CD4-positive, alpha-beta T cell treated with Interleukin-17A for 4 hours (primary cell): ENCODE measurements around the gene DOCK2.
"Not testable (repeated sequence)": the region's sequence is repeated elsewhere in the genome, so short reads cannot be mapped to it uniquely, and the experiment has no call there.

ENCODE experiments used
- DNase-seq: peaks from one replicate; pipeline ENCODE4 v3.0.0-alpha.2; 2020; ENCODE audit warnings: mixed read lengths

The DOCK2 gene

DNA sequence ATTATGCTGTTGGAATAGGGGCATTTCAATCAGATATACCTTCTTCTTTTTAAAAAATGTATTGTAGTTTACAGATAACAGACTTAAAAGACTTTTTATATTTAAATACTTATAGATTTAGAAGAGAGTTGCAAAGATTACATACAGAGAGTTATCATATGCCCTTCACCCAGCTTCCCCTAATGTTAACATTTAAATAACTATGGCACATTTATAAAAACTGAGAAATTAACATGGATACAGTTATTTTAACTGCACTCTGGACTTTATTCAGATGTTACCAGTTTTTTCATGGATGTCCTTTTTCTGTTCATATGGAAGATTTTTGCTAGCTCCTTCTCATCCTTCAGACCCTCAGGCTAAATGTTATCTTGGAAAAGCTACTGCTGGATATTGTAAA lies 123.2 kb downstream of the DOCK2 start:
- DNase-seq = no peak

DNA sequence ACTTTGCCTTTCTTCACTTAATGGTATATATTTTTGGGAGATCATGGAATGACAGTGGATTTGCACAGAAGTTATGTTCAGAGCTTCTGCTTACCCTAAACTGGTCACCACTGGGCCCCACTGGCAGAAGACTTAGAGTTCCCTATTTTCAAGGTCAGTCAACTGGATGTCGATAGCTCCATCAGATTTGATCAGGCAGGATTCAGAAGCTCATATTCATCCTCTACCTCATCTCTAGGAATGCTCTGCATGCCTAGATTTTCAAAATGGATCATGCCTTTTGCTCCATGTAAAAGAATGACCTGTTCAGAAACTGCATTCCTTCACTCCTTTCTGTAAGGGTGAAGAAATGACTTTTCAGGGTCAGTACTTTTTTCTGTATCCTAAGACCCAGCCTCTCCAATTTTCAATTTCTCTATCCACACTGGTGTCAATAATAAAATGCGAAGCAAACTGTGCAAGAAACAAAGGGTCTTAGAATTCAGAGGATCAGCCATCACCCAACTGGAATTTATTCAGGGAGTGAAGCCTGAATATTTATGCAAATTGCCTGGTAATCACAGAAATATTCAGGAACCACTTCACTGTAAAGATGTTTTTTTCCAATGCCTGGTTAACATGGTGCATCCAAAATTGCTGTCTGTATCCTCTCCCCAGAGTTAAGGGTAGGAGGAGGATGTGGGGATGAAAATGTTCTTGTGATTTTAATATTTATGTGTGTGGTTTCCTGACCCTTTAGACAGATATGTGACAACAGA lies 125.4 kb downstream of the DOCK2 start:
- DNase-seq = no peak

DNA sequence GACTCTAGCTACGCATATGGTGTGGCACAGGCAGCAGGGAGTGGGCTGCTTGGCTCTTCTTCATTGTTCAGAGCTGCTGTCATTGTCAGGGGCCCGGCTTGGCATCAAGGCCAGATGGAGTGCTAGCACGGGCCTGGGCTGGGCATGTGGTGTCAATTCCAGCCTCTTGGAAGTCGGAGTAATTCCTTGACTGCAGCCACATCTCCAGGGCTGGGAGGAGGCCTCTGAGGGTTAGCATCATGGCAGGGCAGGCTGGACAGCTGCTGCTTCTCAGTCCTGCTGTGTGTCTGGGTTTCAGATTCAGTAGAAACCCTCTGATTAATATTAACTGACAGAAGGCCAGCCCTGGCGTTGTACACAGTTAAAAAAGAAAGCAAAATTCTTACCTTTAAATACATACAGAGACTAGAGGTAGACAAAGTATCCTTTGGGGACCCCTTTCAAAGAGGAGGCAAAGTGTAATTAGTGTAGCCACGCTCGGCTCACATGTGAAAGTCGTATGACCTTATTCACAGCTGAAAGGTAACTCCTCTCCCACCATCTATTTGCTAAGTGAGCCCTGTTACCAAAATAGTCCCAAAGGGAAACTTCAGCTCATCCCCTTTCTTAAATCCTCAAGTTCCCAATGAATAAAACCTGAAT lies 126.4 kb downstream of the DOCK2 start:
- DNase-seq = no peak

DNA sequence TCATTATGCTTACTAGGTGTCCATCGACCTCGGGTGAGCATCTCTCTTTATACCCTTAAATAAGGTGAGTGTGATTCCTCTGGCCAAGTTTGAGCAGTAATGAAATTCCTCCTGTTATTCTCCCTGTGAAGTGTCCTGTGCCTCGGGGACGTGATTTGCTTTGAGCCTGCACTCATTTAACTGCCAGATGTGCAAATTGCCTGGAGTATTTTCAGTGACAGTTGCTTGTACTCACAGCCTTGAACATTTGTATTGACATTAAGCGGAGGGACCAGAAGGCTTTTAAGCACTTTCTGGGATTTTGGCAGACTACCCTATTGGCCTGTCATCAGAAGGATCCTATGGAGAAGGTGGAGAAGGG lies 126.9 kb downstream of the DOCK2 start:
- no peak for DNase-seq

DNA sequence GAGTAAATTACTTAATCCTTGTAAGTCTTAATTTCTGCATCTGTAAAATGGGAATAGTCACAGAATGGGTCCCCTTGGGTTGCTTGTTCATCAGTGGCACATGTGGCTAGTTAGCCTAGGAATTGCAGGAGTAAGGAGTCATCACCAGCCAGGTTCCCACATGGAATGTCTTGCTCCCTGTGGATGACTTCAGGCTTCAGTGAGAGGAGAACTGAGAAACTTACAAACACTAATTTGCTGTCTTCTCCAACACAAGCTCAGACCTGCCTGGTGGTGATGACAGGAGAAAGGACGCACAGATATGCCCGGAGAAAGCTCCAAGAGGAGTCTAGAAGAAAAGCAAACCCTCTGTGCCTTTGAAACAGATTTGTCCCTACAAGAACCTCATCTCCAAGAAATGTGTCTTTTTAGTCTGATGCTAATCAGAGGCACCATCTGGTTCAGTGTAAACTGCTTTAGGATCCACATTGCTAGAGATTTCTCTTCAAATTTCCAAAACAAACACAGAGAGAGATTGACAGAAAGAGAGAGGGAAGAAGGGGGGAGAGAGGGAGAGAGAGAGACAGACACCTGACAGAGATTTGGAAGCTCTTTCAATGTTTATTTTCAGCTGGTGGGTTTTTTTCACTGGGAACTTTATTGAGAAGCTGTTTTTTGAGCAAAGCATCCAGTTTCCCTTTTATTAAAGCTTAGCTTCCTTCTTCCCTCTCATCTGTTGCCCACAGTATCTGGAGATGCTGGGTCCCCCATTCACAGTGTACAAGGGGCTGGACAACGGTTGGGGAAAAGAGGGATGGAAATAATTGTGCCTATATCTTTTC lies 128.3 kb downstream of the DOCK2 start:
- no peak for DNase-seq

DNA sequence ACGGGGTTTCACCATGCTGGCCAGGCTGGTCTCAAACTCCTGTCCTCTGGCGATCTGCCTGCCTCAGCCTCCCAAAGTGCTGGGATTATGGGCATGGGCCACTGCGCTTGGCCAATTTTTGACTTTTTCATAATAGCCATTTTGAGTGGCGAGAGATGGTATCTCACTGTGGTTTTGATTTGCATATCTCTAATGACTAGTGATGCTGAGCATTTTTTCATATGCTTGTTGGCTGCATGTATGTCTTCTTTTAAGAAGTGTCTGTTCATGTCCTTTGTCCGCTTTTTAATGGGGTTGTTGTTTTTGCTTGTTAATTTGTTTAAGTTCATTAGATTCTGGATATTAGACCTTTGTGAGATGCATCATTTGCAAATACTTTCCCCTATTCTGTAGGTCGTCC lies 129.9 kb downstream of the DOCK2 start:
- not testable (repeated sequence) for DNase-seq

DNA sequence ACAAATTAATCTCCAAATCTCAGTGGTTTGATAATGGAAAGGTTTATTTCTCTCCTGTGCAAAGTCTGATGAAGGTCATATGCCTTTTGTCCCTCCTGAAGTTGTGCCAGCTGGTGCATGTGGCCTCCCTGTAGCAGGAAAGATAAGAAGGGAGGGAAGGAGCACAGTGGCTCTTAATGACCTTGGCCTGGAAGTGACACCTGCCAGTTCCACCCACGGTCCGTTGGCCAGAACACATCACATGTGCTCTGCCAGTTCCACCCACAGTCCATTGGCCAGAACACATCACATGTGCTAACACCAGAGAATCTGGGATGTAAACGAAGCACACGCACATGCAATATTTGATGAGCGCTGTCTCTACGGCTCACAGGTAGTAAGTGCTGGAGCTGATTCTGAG lies 130.9 kb downstream of the DOCK2 start:
- no peak for DNase-seq

DNA sequence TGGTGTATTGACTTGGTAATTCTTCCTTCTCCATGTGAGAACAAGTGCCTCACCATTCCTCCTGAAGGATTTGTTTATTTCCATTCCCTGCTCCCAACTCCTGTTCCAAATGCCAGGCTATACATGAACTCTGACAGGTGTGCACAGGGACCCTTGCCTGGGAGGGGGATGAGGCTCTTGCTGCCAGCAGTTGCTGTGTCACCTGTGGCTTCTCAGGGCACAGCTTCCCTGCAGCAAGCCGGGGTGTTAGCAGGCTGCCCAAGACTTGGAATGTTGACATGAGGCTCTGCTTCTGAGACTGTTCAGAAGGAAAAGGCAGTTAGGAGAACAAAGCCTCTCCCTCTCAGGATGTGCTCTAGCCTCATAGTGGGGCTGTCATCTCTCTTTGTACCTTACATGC lies 131.3 kb downstream of the DOCK2 start:
- DNase-seq = no peak

DNA sequence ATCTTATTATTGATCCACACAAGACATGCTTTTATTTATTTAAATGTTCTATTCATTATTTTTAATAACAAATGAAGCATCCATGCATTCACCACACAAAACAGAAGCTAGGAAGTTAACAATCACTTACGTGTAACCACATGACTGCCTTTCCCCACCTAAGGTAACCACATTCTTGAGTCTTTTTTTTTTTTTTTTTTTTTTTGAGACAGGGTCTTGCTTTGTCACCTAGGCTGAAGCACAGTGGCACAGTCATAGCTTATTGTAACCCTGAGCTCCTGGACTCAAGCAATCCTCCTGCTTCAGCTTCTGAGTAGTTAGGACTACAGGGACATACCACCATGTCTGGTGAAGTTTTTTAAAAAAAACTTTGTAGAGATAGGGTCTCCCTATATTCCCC lies 133.0 kb downstream of the DOCK2 start:
- DNase-seq = no peak

DNA sequence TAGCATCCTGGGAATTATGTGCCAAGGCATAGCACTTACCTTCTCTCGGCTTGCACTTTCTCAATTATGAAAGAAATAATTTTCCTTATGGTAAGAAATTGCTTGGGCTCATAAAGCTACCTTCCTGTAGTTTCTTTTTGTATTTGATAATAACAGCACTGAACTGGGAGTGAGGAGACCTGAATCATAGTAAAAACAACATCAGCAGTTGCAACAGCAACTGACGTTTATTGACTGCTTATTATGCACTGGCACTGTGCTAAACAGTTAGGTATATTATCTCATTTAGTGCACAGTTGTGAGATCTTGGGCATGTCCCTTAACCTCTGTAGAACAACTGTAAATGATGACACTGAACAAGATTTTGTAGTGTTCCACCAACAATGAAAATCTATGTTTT lies 135.2 kb downstream of the DOCK2 start:
- no peak for DNase-seq

DNA sequence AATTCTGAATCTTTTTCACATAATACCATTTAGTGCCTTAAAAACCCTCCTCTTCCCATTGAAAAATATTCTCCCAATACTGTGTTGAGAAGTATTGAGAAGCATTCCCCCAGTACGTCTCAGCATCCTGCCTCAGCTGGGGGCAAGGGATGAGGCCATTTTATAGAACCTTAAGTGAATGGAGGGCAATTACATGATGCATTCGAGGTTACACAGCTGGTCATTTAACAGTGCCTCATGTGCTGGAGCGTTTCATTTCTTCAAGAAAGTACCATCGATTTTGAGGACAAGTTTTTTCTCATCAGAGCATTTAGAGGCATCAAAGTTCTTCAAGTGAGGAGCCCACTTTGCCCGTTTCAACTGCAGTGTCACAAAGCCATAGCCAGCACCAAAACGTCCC lies 135.6 kb downstream of the DOCK2 start:
- DNase-seq = no peak

DNA sequence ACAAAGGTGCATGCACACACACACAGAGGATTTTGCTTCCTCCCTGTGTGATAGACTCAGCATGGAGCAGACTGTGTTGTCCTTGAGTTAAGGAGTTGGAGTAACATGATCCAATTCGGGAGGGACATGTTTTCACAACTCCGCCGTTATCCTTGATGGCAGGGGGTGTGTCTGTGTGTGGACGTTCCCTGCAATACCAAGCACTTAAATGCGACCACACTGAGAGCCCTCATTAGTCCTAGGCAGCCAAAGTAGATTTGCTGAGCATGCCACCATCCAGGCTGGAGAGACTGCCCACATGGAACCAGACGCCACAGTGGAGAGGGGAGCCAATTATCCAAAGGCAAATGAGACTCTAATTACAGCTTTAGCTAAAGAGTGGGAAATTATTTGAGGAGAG lies 140.1 kb downstream of the DOCK2 start:
- no peak for DNase-seq

DNA sequence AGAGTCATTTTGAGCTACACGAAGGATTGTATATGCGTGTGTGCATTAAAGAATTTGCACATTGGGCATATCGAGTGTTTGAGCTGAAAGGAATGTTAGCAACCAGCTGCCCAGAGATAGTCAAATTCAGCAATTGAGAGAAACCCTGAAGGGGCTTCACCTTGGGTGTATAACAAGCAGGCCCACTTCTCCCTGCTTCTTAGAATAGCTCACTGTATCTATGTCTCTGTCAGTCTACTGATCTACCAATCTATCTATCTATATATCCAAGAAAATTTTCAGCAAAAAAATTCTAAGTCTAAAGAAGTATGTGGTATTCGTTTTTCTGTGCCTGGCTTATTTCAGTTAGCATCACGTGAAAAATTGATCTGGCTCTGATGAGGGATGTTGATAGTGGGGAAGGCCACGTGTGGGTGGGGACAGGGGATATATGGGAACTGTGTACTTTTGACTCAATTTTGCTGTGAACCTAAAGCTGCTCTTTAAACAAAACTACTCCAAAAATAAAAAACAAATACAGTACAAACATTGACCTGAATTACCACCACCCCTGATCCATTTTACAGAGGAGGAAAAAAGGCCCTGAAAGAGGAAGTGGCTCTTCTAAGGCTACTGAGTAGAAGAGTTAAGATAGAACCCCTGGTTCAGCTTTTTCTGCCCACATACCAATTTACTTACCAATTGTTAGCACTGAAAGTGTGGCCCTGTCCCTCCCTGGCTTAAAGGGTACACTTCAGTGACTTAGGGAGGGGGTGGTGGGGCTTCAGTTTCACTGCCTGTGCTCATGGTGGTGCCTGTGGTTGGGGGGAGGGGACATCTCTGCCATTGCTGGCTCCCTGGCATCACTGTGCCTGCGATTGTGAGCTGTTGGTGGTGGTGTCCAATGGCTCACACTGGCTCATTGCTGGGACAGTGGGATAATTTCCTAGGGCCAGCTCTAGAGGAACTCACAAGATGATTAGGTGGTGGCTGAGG lies 141.8 kb downstream of the DOCK2 start:
- no peak for DNase-seq

DNA sequence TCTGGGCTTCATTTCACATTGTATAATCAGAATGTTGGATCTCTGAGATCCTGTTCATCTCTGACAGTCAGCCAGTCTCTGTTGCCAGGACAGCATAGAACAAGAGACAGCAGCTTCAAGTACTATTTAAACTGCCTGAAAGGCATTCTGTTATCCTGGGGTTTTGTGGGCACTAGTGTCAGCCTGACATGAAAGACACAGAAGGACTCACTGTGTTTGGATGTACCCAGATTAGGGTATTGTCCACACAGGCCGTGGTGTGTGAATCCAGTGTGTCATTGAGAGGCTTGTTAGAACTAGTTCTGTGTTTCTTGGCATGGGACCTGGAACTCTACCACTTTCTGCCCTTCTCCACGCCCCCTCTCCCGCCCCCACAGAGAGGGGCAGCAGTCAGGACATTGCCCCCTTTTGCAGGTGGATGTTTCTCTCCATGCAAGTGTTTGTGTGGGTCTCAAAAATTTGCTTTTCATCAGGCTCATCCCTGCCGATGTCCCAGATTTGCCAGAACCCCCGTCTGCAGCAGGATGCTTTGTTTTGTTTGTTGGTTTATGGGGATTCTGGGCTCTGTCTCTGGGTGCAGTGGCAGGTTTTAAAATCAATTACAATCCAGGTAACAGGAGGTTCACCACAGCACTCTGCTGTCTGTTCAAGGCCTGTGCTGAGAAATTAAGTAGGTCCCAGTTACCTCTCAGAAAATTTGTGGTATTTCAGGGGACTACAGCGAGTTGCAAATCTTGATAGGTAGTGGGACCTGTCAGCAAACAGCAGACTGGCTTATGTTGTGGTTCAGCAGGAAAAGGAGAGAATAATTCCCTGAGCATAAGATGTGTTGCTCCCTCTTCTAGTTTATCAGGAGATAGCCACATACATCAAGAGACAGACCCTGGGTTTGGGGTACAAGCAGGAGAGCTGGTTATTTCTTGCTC lies 144.6 kb downstream of the DOCK2 start:
- DNase-seq = no peak

DNA sequence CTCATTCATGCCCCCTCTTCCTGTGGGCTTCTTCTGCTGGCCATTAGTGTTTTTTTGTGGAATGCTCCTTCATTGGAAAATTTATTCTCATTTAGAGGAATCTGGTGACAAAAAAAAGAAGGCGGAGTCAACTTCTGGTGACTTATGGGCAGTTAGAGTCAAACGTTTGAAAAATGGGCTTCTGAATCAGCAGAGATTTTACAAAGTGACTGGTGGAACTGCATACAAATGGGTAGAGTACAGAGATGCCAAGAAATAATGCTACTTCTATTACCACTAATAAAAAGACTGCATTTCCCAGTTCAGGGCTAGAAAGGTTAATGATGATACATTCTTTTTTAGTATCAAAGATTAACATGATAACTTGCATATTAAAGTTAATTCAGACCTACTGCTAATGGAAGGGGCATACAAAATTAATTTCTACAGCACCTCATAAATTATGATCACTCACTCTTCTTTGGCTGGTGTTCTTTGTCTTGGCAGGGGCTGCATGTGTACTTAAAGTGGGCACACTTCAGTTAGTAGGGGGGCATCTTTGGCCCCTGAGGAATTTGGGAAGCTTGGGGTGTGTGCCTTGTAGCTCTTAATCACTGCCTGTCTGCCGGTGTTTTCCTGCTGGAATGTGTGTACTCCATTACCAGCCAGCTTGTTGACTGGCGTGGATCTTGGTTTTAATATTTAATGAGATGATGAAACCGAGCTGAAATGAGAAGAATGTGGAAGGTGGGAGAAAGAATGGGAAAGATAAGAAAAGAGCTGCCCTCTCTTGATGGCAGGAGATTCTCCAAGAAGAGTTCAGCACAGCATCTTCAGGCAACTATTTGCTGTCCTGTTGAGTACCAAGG lies 148.9 kb downstream of the DOCK2 start:
- no peak for DNase-seq

DNA sequence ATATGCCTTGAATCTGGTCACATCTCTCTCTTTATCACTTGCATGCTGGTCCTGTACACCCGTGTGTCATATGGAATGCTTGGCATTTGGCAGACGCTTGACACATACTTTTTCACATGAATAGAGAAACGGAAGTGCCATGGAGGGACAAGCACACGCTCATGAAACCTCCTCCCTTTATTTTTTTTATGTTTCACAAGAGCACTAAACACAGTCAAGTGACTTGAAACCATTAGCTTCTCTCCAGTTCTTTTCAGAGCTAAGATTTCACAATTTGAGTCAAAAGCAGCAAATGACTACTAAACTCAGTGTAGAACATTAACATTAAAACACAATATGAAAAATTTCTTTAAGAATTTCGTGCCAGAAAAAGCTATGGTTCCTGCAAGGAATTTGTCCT lies 151.1 kb downstream of the DOCK2 start:
- no peak for DNase-seq

DNA sequence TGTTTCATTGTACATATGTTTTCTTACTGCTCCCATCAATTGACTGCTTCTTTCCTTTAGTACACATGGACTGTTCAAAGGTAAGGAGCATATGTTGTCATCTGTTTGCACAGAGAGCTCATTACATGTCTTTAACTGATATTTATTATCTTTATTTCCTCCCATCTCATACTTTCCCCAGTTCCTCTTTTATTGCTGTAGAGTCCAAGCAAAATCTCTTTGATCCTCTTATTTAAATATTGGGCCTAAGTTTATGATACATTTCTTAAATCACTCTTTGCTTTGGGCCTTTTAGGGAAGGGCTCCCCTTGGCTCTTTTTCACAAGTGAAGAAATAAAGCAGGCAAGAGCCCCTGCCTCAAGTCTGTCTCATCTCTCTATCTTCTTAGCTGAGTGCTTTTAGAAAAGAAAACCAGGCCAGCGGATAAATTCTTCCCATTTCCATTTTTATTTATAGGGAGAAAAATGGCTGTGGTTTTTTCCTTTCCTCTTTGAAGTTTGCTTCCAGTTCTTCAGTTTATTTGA lies 152.4 kb downstream of the DOCK2 start:
- no peak for DNase-seq

DNA sequence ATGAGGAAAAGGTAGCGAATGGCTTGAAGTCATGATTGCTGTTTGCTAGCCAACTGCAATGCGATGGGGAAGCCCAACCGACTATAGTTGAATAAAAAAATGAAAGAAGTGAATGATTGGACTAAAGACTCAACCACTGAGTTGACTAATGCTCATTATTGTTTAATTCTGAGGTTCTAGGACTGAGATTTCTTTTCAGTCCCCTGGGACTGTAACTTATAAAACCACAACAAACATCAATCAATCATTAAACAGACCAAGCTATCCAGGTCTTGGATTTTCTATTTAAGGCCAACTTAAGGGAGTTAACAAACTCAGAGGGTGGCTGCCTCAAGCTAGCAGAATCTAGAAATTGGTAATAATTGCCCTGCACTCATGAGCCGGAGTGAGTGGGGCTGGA lies 154.2 kb downstream of the DOCK2 start:
- DNase-seq = no peak

DNA sequence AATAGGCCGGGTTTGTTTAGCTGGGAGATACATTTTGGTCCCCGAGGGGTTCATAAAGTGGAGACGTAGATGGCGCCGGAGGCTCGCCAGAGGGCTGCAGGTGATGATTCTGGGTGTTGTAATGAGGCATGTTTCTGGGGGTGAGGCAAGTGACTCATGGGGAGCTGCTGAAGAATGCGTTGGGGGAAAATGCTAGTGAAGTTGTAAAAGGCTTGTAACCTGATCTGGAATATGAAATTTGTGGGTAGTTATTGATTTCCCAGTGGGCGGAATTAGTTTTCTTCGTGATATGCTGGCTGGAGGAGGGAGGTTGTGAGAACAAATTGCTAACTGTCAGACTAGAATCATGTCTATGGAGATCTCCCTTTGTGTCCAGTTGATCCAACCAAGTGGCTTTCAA lies 158.3 kb downstream of the DOCK2 start:
- no peak for DNase-seq

DNA sequence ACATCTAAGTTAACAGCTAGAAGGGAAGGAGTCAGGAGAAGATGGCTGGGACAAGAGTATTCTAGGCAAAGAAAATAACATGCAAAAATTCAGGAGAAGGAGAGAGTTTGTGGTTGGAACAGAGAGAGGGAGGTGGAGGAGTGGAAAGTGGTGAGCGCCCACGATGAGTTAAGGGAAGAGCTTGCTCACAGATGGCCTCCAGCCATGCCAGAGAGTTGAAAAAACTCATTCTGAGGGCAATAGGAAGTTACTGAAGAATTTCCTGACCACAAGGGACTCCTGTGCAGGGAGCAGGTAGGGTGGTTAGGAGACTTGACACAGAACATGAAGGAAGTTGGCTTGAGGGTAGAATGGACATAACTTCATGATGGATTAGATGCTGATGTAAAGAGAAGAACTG lies 159.7 kb downstream of the DOCK2 start:
- no peak for DNase-seq
